ENCODE measurements around the gene RPS6KA3.

The RPS6KA3 gene

GRCh38 chrX:20266810-20267606 lies at the start of gene RPS6KA3:
RPS6KA3 (minus strand) TSS chrX:20266909; CDS start chrX:20266632, 277 bp downstream.
- peak; percentile 91 for DNase-seq

GRCh38 chrX:20315140-20315539 lies 48.4 kb upstream of the RPS6KA3 start:
- DNase-seq, result no peak

- DNase-seq, result no peak
These were observed 47.2 kb upstream of the RPS6KA3 start for GRCh38 chrX:20313899-20314298.

- DNase-seq, result no peak
These were observed 45.3 kb upstream of the RPS6KA3 start for GRCh38 chrX:20312018-20312417.

- DNase-seq, result no peak
These were observed 44.8 kb upstream of the RPS6KA3 start for GRCh38 chrX:20311505-20311904.

- DNase-seq, result no peak
These were observed 43.1 kb upstream of the RPS6KA3 start for GRCh38 chrX:20309806-20310205.

- no peak for DNase-seq
These were observed 40.0 kb upstream of the RPS6KA3 start for GRCh38 chrX:20306668-20307067.

- no peak for DNase-seq
These were observed 34.1 kb upstream of the RPS6KA3 start for GRCh38 chrX:20300822-20301221.

GRCh38 chrX:20294957-20295356 lies 28.2 kb upstream of the RPS6KA3 start:
- no peak for DNase-seq

- DNase-seq, result no peak
These were observed 27.6 kb upstream of the RPS6KA3 start for GRCh38 chrX:20294284-20294683.

- DNase-seq, result no peak
These were observed 18.8 kb upstream of the RPS6KA3 start for GRCh38 chrX:20285511-20285910.

- DNase-seq, result no peak
These were observed 18.3 kb upstream of the RPS6KA3 start for GRCh38 chrX:20284992-20285391.

- DNase-seq, result no peak
These were observed 17.7 kb upstream of the RPS6KA3 start for GRCh38 chrX:20284444-20284843.

GRCh38 chrX:20280938-20281337 lies 14.2 kb upstream of the RPS6KA3 start:
- DNase-seq, result no peak

GRCh38 chrX:20274121-20274520 lies 7.4 kb upstream of the RPS6KA3 start:
- DNase-seq, result peak; percentile 53

- DNase-seq, result no peak
These were observed 5.0 kb upstream of the RPS6KA3 start for GRCh38 chrX:20271730-20272129.

- DNase-seq, result no peak
These were observed 4.5 kb upstream of the RPS6KA3 start for GRCh38 chrX:20271186-20271585.

GRCh38 chrX:20270562-20270890 lies 3.8 kb upstream of the RPS6KA3 start:
- no peak for DNase-seq

- DNase-seq, result no peak
These were observed 3.3 kb upstream of the RPS6KA3 start for GRCh38 chrX:20269848-20270561.

- DNase-seq, result peak; percentile 73
These were observed 1.4 kb upstream of the RPS6KA3 start for GRCh38 chrX:20267931-20268701.

GRCh38 chrX:20267607-20267930 lies 860 bp upstream of the RPS6KA3 start:
- DNase-seq, result no peak

- peak; percentile 55 for DNase-seq
These were observed 705 bp downstream of the RPS6KA3 start for GRCh38 chrX:20265726-20266681.
